HepG2 (cell line): ENCODE data around the gene LCN12. TPM values are rescaled to one million over a fixed set of nuclear protein-coding genes. Genes with fewer than 3 reads are reported as not detected.

ENCODE experiments used
- ATAC-seq: fragments of 200-7000 bp; cut with Tn5 transposase; 3 replicates; pipeline ENCODE4 v1.9.1; 2020; ENCODE audit warnings: mild to moderate bottlenecking, moderate library complexity
- BruUV-seq: library from RNA; stranded (reverse); fragments of 400-500 nt; replicated peaks from 2 replicates; lab custom pipeline; 2021; lab: Mats Ljungman, UMichigan
- CTCF ChIA-PET: fragments of 300-600 bp; formaldehyde crosslinking; extraction: SDS; loops from one replicate; lab custom pipeline; 2021; ENCODE audit warnings: low total read pairs, inconsistent platforms, low intra/inter-chr PET ratio; lab: Yijun Ruan, JAX
- POLR2A ChIA-PET: fragments of 350-600 bp; sonication (Branson Sonifier 250); formaldehyde crosslinking; loops from one replicate; lab custom pipeline; 2020; ENCODE audit warnings: antibody characterized with exemption, inconsistent platforms; lab: Yijun Ruan, JAX
- DNase-seq: peaks from one replicate; pipeline ENCODE4 v3.0.0-alpha.2; 2015; ENCODE audit warnings: low spot score
- FAIRE-seq: peaks from 3 replicates; lab custom pipeline; 2011; peaks lifted over from hg19 to GRCh38; lab: Jason Lieb, UNC
- H2AFZ ChIP-seq: one replicate; pipeline ENCODE4 v1.6.1; 2011; ENCODE audit warnings: low read length, inconsistent platforms
- H3K27ac ChIP-seq: fragments of 300-600 bp; 3 replicates; pipeline ENCODE4 v1.8.0; 2011; ENCODE audit warnings: mixed run types, mild to moderate bottlenecking, mixed read lengths, low read length, inconsistent platforms; ENCODE audit not compliant: insufficient read depth; ENCODE audit errors: extremely low read length
- H3K27me3 ChIP-seq, 2 experiments: fragments of 200-600 bp in 1 of 2; 2 replicates in 1 of 2; 3 replicates in 1 of 2; pipeline versions ENCODE4 v1.6.0 to v1.8.0; 2011; ENCODE audit warnings: low read length in 2 of 2, mild to moderate bottlenecking in 2 of 2, moderate library complexity in 2 of 2, inconsistent platforms in 1 of 2; ENCODE audit not compliant: insufficient read depth in 2 of 2, control insufficient read depth in 1 of 2
- H3K36me3 ChIP-seq, 2 experiments: fragments of 200-600 bp in 1 of 2; replicated peaks in 1 of 2; 2 replicates in 1 of 2; 3 replicates in 1 of 2; pipeline versions ENCODE4 v1.5.1 to v1.8.0; 2011; ENCODE audit warnings: low read length in 2 of 2, inconsistent platforms in 1 of 2; ENCODE audit not compliant: insufficient read depth in 2 of 2, control insufficient read depth in 1 of 2
- H3K4me1 ChIP-seq: 2 replicates; pipeline ENCODE4 v1.5.1; 2012; ENCODE audit warnings: low read length, inconsistent platforms; ENCODE audit not compliant: insufficient read depth
- H3K4me2 ChIP-seq: 2 replicates; pipeline ENCODE4 v1.6.0; 2011; ENCODE audit warnings: low read depth, low read length, inconsistent platforms
- H3K4me3 ChIP-seq, 3 experiments: fragments of 200-600 bp in 1 of 3; sonication (generic), shearing (Covaris generic) in 1 of 3; replicated peaks in 1 of 3; 2 replicates each; pipeline ENCODE4 v1.5.1; 2011 to 2016; ENCODE audit warnings: low read length in 3 of 3, inconsistent platforms in 2 of 3, low read depth in 2 of 3, mild to moderate bottlenecking in 2 of 3, control low read depth in 1 of 3, mixed read lengths in 1 of 3; ENCODE audit not compliant: insufficient read depth in 1 of 3
- H3K79me2 ChIP-seq: one replicate; pipeline ENCODE4 v1.6.1; 2011; ENCODE audit warnings: low read length, inconsistent platforms; ENCODE audit not compliant: insufficient read depth
- H3K9ac ChIP-seq: 2 replicates; pipeline ENCODE4 v1.6.0; 2011; ENCODE audit warnings: mild to moderate bottlenecking, low read depth, low read length, inconsistent platforms; ENCODE audit not compliant: insufficient read depth
- H3K9me3 ChIP-seq: 2 replicates; pipeline ENCODE4 v1.5.1; 2012; ENCODE audit warnings: mild to moderate bottlenecking, low read length
- H4K20me1 ChIP-seq: 2 replicates; pipeline ENCODE4 v1.6.0; 2011; ENCODE audit warnings: inconsistent platforms, mild to moderate bottlenecking, low read length, moderate library complexity; ENCODE audit not compliant: insufficient read depth
- ADNP ChIP-seq: sonication (generic); formaldehyde crosslinking; IDR thresholded peaks from 2 replicates; pipeline ENCODE4 v1.4.0; 2020; ENCODE audit warnings: missing genetic modification reagents
- AGO2 ChIP-seq: fragments of 200-400 bp; formaldehyde crosslinking; optimal IDR thresholded peaks from 2 replicates; pipeline ENCODE3; 2017; ENCODE audit warnings: mild to moderate bottlenecking, low read depth, low read length, moderate library complexity
- POLR2G ChIP-seq: fragments of 200-400 bp; formaldehyde crosslinking; IDR thresholded peaks from 2 replicates; pipeline ENCODE4 v1.6.1; 2018; ENCODE audit warnings: mild to moderate bottlenecking, low read depth, low read length, moderate library complexity
- RBM22 ChIP-seq: fragments of 200-400 bp; formaldehyde crosslinking; optimal IDR thresholded peaks from 2 replicates; pipeline ENCODE3; 2017; ENCODE audit warnings: mild to moderate bottlenecking, low read length, moderate library complexity
- SMC3 ChIP-seq: IDR thresholded peaks from 2 replicates; pipeline ENCODE4 v1.6.1; 2011; ENCODE audit warnings: low read length, improper control_type of control experiment
- ZNF205 ChIP-seq: IDR thresholded peaks from 2 replicates; pipeline ENCODE4 v1.6.1; 2018; ENCODE audit warnings: missing biosample characterization, missing genetic modification reagents
- WGBS: methylation state at CpG from one replicate; pipeline ENCODE4 v1.1.6; 2017; ENCODE audit warnings: low lambda C conversion rate; 5-methylcytosine and 5-hydroxymethylcytosine counted together
- in situ Hi-C: cut with HindIII; loops from 2 replicates; pipeline ENCODE4 v1.10.0; 2017; ENCODE audit warnings: low pct_unique_long_range_greater_than_20kb; ENCODE audit not compliant: extremely low pct_ligation_motif_present
- intact Hi-C: fragments of 100-400 bp; cut with micrococcal nuclease; formaldehyde crosslinking; loops from one replicate; pipeline ENCODE4 v1.10.0; 2022; ENCODE audit not compliant: unreplicated experiment
- polyA plus RNA-seq, 8 experiments: library from polyadenylated mRNA; depleted of rRNA in 3 of 8; stranded (reverse) in 7 of 8; unstranded in 1 of 8; fragments of >200 nt; fragmentation: Illumina TruSeq in 4 of 8; extraction: Trizol in 4 of 8; gene quantifications; 2 replicates each; pipeline versions ENCODE4 v1.2.1 to v1.2.3, GENCODE V29; 2011 to 2016; ENCODE audit warnings: low read depth in 4 of 8, missing spikeins in 1 of 8, mixed read lengths in 1 of 8; ENCODE audit not compliant: insufficient read depth in 1 of 8
- total RNA-seq, 5 experiments: library from RNA; depleted of rRNA; stranded (reverse); fragments of >200 nt; fragmentation: Illumina TruSeq; extraction: Trizol; gene quantifications; 2 replicates each; pipeline ENCODE4 v1.2.3, GENCODE V29; 2016; ENCODE audit warnings: low read depth in 1 of 5

Gene LCN12
- total and polyA plus RNA-seq, 2 of the 13 experiments (the other 11 are each of a cell fraction or from before 2014, with no cell fraction given): 3.4 to 6.9 TPM

DNA sequence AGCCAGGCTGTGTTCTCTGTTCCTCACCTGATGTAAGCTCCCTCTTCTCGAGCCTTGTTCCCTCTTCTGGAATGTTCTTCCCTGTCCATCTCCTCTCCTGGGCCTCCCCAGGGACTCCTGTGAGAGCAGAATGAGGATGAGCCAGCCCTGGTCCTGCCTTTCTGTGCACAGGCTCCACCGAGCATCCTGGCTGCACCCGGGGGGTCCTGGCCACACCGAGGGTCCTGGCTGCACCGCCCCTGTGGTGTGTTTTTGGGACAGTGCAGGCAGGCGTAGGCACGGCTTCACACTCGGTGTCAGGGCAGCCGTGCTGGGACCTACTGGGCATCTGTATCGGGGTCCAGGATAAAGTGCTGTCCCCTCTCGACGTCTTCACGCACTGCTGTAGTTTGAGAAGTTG is 25.3 kb upstream of the LCN12 start (continued):
- TF ChIP-seq SMC3: no peak

DNA sequence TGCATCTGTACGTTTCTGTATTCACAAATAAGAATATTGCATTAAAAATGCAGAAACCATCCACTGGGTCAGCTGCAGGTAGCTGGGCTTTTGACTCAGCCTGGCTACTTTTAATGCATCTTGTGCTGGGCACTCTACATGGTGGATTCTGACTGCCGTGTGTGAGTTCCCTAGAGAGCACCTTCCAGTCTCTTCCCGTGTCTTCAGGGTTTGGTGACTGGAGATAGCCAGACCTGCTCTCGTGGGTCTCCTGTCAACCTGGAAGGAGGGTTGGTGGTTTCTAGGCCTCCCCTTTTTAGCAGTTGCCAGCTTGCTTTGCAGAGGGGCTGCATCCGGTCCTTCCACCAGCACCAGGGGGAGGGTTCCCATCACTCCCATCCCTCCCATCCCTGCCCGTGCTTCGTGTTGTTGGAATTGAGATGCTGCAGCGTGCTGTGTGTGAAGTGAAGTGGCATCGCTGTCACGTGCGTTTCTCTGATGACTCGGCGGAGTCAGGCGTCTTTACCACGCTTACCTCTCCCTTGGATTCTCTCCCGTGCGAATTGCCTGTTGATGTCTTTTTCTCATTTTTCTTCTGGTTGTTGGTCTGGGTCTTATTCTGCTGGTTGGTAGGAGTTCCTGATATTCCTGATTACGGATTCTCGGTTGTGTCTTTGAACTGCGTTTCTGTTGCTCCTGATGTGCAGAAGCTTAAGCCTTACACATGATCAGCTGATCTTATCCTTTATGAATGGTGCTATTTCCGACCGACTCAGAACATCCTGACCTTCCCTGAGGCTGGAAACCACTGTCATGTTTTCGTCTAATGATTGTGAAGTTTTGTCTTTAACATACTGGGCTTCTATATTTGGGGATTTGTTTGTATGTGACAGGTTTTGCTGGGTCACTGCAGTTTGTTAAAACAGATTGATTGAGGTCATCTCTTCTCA is 24.5 kb upstream of the LCN12 start:
- no peak for ATAC-seq
- 92% methylated on average over 22 of the region's 23 CpGs for WGBS
- no peak for FAIRE-seq
- Histone ChIP-seq H3K4me3 (no peak overlapping the region), H3K27ac (no peak overlapping the region), H3K9ac (no peak overlapping the region), H3K79me2 (no peaks in the 10 kb centered on the region), H4K20me1 (no peaks in the 10 kb centered on the region), H2AFZ (no peak overlapping the region), H3K27me3 (no peaks in the 10 kb centered on the region), H3K4me1 (no peaks in the 10 kb centered on the region)
- in situ Hi-C loops (no loop called here), intact Hi-C loops (loop anchor here (5.0 kb wide), 1 partner anchor 140 kb away; no protein-coding TSS in a partner anchor)
- DNase-seq: no peak
- CTCF ChIA-PET: no interaction called here
- TF ChIP-seq ADNP (CRISPR knock-in tag) (no peak), RBM22 (peak; percentile 27), POLR2G (peak; percentile 42; the same call in 1 of the 2 replicates)
- TF ChIP-seq, all 625 proteins: peak for 2
- Histone ChIP-seq H3K9me3 (no peaks in the 10 kb centered on the region), H3K4me2 (no peak overlapping the region), H3K36me3 (peaks cover 4 to 22% of the 10 kb centered on the region in 2 experiments; a peak in 3 of 5 replicates)
- POLR2A ChIA-PET: interaction anchor here (0.6 kb wide), 1 partner anchor 9 kb away, joined by 3 read pairs; no protein-coding TSS in a partner anchor
- no TSS peak for BruUV-seq

DNA sequence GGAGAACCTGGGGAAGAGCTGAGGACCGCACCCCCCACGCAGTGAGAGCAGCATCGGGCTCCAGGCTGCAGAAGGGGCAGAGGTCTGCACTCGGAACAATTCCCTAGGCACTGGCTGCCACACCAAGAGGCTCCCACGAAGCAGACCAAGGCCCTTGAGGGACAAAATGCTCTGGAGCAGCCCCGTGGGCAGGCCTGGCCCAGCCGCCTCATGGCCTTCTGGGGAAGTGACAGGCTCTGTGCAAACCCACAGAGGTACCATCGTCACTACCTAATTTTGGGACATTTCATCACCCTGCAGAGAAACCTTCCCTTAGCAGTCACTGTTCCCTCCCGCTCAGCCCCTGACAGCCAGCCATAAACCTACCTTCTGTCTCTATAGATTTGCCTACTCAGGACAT is 23.5 kb upstream of the LCN12 start:
- Histone ChIP-seq H4K20me1 (no peaks in the 10 kb centered on the region), H3K79me2 (no peaks in the 10 kb centered on the region), H3K9ac (no peak overlapping the region), H3K9me3 (no peaks in the 10 kb centered on the region), H3K36me3 (peaks cover 4 to 17% of the 10 kb centered on the region in 2 experiments; a peak in 2 of 5 replicates), H3K4me1 (peaks cover 7% of the 10 kb centered on the region)
- no TSS peak for BruUV-seq
- no peak for FAIRE-seq
- peak; percentile 50 for TF ChIP-seq AGO2
- TF ChIP-seq ZNF205 (CRISPR knock-in tag): no peak
- TF ChIP-seq, all 625 proteins: peak for 1
- 80% methylated on average over 2 of the region's 9 CpGs for WGBS
- in situ Hi-C loops (no loop called here), intact Hi-C loops (loop anchor here (5.0 kb wide), 1 partner anchor 141 kb away; no protein-coding TSS in a partner anchor)
- no peak overlapping the region for H3K27ac ChIP-seq
- no peaks in the 10 kb centered on the region for H3K27me3 ChIP-seq
- ATAC-seq (no peak), DNase-seq (no peak)
- H3K4me3 ChIP-seq: no peak overlapping the region
- ChIA-PET CTCF (no interaction called here), POLR2A (no interaction called here)
- H2AFZ ChIP-seq: no peak overlapping the region
- H3K4me2 ChIP-seq: no peak overlapping the region
